Activated B cell treated with CpG ODN at 0.5 μM for 24 hours (primary cell): ENCODE results near the gene MTMR3. TPM values are rescaled to one million over a fixed set of nuclear protein-coding genes. Genes with fewer than 3 reads are reported as not detected.
A peak's percentile ranks its signal among the peaks of the same experiment; 100 is the strongest.

Source experiments
- ATAC-seq: fragments of 200-7000 bp; cut with Tn5 transposase; one replicate; pipeline ENCODE4 v1.10.0; 2021; ENCODE audit warnings: low read depth, mild to moderate bottlenecking, moderate library complexity
- CTCF ChIA-PET: fragments of 350-600 bp; sonication (Branson Sonifier 250); formaldehyde crosslinking; loops from one replicate; lab custom pipeline; 2021; ENCODE audit warnings: antibody characterized with exemption; lab: Charles Lee
- POLR2A ChIA-PET: fragments of 350-600 bp; sonication (Branson Sonifier 250); formaldehyde crosslinking; loops from one replicate; lab custom pipeline; 2021; ENCODE audit warnings: antibody characterized with exemption; lab: Charles Lee
- DNase-seq: peaks from one replicate; pipeline ENCODE4 v3.0.0; 2022
- H3K27ac Mint-ChIP-seq: one replicate; pipeline ENCODE4 v1.8.0; 2020; ENCODE audit warnings: mixed read lengths
- H3K27me3 Mint-ChIP-seq: one replicate; pipeline ENCODE4 v1.8.0; 2021; ENCODE audit warnings: mixed read lengths
- H3K36me3 Mint-ChIP-seq: one replicate; pipeline ENCODE4 v1.8.0; 2021; ENCODE audit warnings: low read depth, mixed read lengths
- H3K4me1 Mint-ChIP-seq: one replicate; pipeline ENCODE4 v1.8.0; 2021; ENCODE audit warnings: mixed read lengths
- H3K4me3 Mint-ChIP-seq: one replicate; pipeline ENCODE4 v1.8.0; 2020; ENCODE audit warnings: mild to moderate bottlenecking, mixed read lengths
- H3K9me3 Mint-ChIP-seq: one replicate; pipeline ENCODE4 v1.8.0; 2020; ENCODE audit warnings: mixed read lengths
- CTCF ChIP-seq: fragments of 200-600 bp; IDR thresholded peaks from one replicate; pipeline ENCODE4 v1.8.0; 2022; ENCODE audit warnings: antibody characterized with exemption, mild to moderate bottlenecking
- intact Hi-C: fragments of 100-400 bp; cut with micrococcal nuclease; formaldehyde crosslinking; loops from one replicate; pipeline ENCODE4 v1.15.1; 2024
- total RNA-seq: library from RNA; stranded (reverse); gene quantifications from 2 replicates; pipeline ENCODE4 v1.2.3, GENCODE V29; 2022

The MTMR3 gene
- total RNA-seq, 1 donor from 2014 or later: 36.6 TPM

- intact Hi-C loops: loop anchor here (1.0 to 5.0 kb wide), 6 partner anchors 45 to 451 kb away; partner anchors contain the start of genes AP1B1, MTMR3, NF2 and UQCR10
- ChIA-PET POLR2A (interaction anchor here (0.5 to 1.7 kb wide), 13 partner anchors 8 to 586 kb away, joined by 3 to 19 read pairs (median 5); partner anchors contain the start of genes MTMR3, THOC5, UQCR10 and ZMAT5), CTCF (interaction anchor here (1.0 to 2.7 kb wide), 2 partner anchors 45 to 168 kb away, joined by 3 to 12 read pairs; partner anchors contain the start of gene MTMR3)
- peak; percentile 99 for ATAC-seq
- H3K36me3 Mint-ChIP-seq: peaks cover 27% of the 10 kb centered on the region
- TF ChIP-seq CTCF: no peak
- peaks cover 37% of the 10 kb centered on the region for H3K4me1 Mint-ChIP-seq
- H3K4me3 Mint-ChIP-seq: peak within 1 kb of the TSS; percentile 97
- DNase-seq: peak; percentile 97
- H3K9me3 Mint-ChIP-seq: no peaks in the 10 kb centered on the region
- no peaks in the 10 kb centered on the region for H3K27me3 Mint-ChIP-seq
- H3K27ac Mint-ChIP-seq: peak within 1 kb of the TSS; percentile 96
Measured at GRCh38 chr22:29837741-29838598, 45.0 kb upstream of the MTMR3 start, which contains the start of gene ASCC2. Gene ASCC2, minus strand, starts transcription at chr22:29838274. Its CDS starts 5,949 bp downstream, at chr22:29832325.

DNA sequence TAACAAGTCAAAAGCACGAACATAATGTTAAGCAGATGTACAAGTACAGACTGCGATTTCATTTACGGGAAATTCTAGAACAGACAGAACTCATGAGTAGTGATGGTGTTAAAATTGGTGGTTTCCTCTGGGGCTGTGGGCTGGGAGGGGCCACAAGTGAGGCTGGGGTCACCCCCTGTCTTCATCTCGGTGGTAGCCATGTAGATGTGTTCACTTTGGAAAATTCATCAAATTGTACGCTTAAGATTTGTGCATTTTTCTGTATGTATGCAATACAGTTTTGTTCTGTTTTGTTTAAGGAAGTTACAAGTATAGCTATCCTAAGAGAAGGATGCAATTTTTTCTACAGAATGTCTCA, 44.4 kb upstream of the MTMR3 start:
- H3K4me3 Mint-ChIP-seq: peak overlapping the region; percentile 97
- no peaks in the 10 kb centered on the region for H3K27me3 Mint-ChIP-seq
- ChIA-PET CTCF (interaction anchor here (1.0 to 2.7 kb wide), 2 partner anchors 45 to 167 kb away, joined by 3 to 12 read pairs; partner anchors contain the start of gene MTMR3), POLR2A (interaction anchor here (0.9 to 1.7 kb wide), 11 partner anchors 9 to 585 kb away, joined by 3 to 19 read pairs (median 5); partner anchors contain the start of genes MTMR3, THOC5, UQCR10 and ZMAT5)
- H3K9me3 Mint-ChIP-seq: no peaks in the 10 kb centered on the region
- peaks cover 21% of the 10 kb centered on the region for H3K36me3 Mint-ChIP-seq
- intact Hi-C loops: loop anchor here (1.0 to 5.0 kb wide), 6 partner anchors 45 to 451 kb away; partner anchors contain the start of genes AP1B1, MTMR3, NF2 and UQCR10
- H3K4me1 Mint-ChIP-seq: peaks cover 37% of the 10 kb centered on the region
- DNase-seq (no peak), ATAC-seq (peak; percentile 25)
- no peak for TF ChIP-seq CTCF
- H3K27ac Mint-ChIP-seq: peak overlapping the region; percentile 96

DNA sequence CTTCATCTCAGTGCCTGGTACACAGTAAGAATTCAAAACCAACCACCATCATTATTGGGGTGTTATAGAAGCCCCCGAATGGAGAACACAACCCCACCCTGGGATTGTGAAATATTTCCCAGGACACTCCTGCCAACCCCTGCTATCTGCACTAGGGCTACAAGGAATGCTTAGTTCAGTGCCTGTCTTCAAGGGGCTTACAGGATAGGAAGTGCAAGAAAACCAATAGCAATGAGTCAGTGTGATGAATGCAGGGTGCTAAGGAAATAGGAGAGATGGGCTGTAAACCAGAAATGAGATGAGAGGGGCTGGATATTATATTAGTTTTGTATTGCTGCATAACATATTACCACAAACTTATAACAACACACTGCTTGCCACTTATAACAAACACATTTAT, 43.9 kb upstream of the MTMR3 start:
- POLR2A ChIA-PET: interaction anchor here (1.5 to 1.7 kb wide), 2 partner anchors 15 to 285 kb away, joined by 7 to 10 read pairs; partner anchors contain the start of gene THOC5
- no peak for TF ChIP-seq CTCF
- CTCF ChIA-PET: interaction anchor here (2.7 kb wide), 1 partner anchor 167 kb away, joined by 12 read pairs; no protein-coding TSS in a partner anchor

GRCh38 chr22:29840498-29840897, 42.5 kb upstream of the MTMR3 start:
- DNase-seq (no peak), ATAC-seq (no peak)
- H3K4me1 Mint-ChIP-seq: peaks cover 30% of the 10 kb centered on the region
- TF ChIP-seq CTCF: no peak
- no peak overlapping the region for H3K4me3 Mint-ChIP-seq
- no peaks in the 10 kb centered on the region for H3K9me3 Mint-ChIP-seq
- H3K36me3 Mint-ChIP-seq: peaks cover 11% of the 10 kb centered on the region
- no peaks in the 10 kb centered on the region for H3K27me3 Mint-ChIP-seq
- ChIA-PET POLR2A (interaction anchor here (0.7 kb wide), 2 partner anchors 10 to 168 kb away, joined by 3 to 4 read pairs; no protein-coding TSS in a partner anchor), CTCF (no interaction called here)
- no peak overlapping the region for H3K27ac Mint-ChIP-seq
- intact Hi-C loops: loop anchor here (5.0 kb wide), 1 partner anchor 582 kb away; no protein-coding TSS in a partner anchor

More for the DNA sequence above, 43.9 kb upstream of the MTMR3 start:
- Mint-ChIP-seq H3K4me1 (peaks cover 37% of the 10 kb centered on the region), H3K27ac (peak overlapping the region; percentile 96), H3K27me3 (no peaks in the 10 kb centered on the region), H3K9me3 (no peaks in the 10 kb centered on the region), H3K4me3 (peak overlapping the region; percentile 97), H3K36me3 (peaks cover 18% of the 10 kb centered on the region)
- intact Hi-C loops: loop anchor here (2.0 to 5.0 kb wide), 3 partner anchors 98 to 452 kb away; partner anchors contain the start of gene AP1B1
- ATAC-seq (no peak), DNase-seq (no peak)
